GM12878 (cell line): ENCODE measurements around the gene RNF168.

Experiments
- BACH1 ChIP-seq: fragments of 450-650 bp; IDR thresholded peaks from 2 replicates; pipeline ENCODE4 v1.6.1; 2017; ENCODE audit warnings: mild to moderate bottlenecking, borderline replicate concordance
- GATAD2B ChIP-seq: fragments of 450-650 bp; conservative IDR thresholded peaks from 2 replicates; pipeline ENCODE4 v1.6.1; 2017; ENCODE audit warnings: low read depth, mild to moderate bottlenecking, moderate library complexity
- JUND ChIP-seq: IDR thresholded peaks from 2 replicates; pipeline ENCODE4 v1.6.1; 2012; ENCODE audit warnings: low read depth, mild to moderate bottlenecking, low read length, improper control_type of control experiment, moderate library complexity
- MXI1 ChIP-seq: fragments of 150-350 bp; IDR thresholded peaks from 2 replicates; pipeline ENCODE4 v1.6.1; 2011; ENCODE audit warnings: low read depth, mild to moderate bottlenecking, inconsistent platforms, low read length, improper control_type of control experiment
- NR2C2 ChIP-seq: IDR thresholded peaks from 2 replicates; pipeline ENCODE4 v1.6.1; 2011; ENCODE audit warnings: borderline replicate concordance, low read depth; ENCODE audit not compliant: control insufficient read depth, insufficient read length
- POLR2AphosphoS5 ChIP-seq: IDR thresholded peaks from 2 replicates; pipeline ENCODE4 v1.6.1; 2011; ENCODE audit warnings: mild to moderate bottlenecking, low read length, inconsistent platforms
- USF2 ChIP-seq: IDR thresholded peaks from 2 replicates; pipeline ENCODE4 v1.6.1; 2011; ENCODE audit warnings: low read depth, low read length, improper control_type of control experiment, borderline replicate concordance
- TF ChIP-seq, protein P1 (sequence below), 3 experiments: IDR thresholded peaks in 2 of 3; conservative IDR thresholded peaks in 1 of 3; 2 replicates each; pipeline ENCODE4 v1.5.1; 2011; ENCODE audit warnings: low read depth in 3 of 3, low read length in 3 of 3, mild to moderate bottlenecking in 3 of 3, control low read depth in 2 of 3, moderate library complexity in 2 of 3, inconsistent platforms in 1 of 3, mixed read lengths in 1 of 3; ENCODE audit not compliant: control insufficient read depth in 2 of 3, insufficient read depth in 1 of 3; ENCODE audit errors: extremely low read depth in 1 of 3
- TF ChIP-seq, protein P2 (sequence below): IDR thresholded peaks from 2 replicates; pipeline ENCODE4 v1.6.1; 2011; ENCODE audit warnings: mild to moderate bottlenecking, low read depth, low read length, moderate library complexity; ENCODE audit not compliant: insufficient replicate concordance

DNA sequence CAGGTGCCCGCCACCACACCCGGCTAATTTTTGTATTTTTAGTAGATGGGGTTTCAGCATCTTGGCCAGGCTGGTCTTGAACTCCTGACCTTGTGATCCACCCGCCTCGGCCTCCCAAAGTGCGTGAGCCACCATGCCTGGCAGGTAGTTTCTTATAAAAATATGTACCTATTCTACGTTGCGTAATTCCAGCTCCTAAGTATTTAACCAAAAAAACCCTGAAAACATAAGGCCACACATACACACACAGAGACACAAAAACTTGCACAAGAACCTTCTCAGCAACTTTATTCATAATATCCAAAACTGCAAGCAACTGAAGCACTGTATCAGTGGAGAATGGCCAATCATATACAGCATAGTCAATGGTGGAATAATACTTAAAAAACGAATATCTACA lies 5.3 kb downstream of the RNF168 start:
- no peak for TF ChIP-seq GATAD2B
- no peak for TF ChIP-seq POLR2AphosphoS5
- no peak for TF ChIP-seq USF2
- TF ChIP-seq BACH1 = no peak
- TF ChIP-seq, protein P1, sequence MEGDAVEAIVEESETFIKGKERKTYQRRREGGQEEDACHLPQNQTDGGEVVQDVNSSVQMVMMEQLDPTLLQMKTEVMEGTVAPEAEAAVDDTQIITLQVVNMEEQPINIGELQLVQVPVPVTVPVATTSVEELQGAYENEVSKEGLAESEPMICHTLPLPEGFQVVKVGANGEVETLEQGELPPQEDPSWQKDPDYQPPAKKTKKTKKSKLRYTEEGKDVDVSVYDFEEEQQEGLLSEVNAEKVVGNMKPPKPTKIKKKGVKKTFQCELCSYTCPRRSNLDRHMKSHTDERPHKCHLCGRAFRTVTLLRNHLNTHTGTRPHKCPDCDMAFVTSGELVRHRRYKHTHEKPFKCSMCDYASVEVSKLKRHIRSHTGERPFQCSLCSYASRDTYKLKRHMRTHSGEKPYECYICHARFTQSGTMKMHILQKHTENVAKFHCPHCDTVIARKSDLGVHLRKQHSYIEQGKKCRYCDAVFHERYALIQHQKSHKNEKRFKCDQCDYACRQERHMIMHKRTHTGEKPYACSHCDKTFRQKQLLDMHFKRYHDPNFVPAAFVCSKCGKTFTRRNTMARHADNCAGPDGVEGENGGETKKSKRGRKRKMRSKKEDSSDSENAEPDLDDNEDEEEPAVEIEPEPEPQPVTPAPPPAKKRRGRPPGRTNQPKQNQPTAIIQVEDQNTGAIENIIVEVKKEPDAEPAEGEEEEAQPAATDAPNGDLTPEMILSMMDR (IDR thresholded peaks at IDR 0.05 in 2 of 3, conservative IDR thresholded peaks at IDR 0.05 in 1 of 3; ENCODE audit: control insufficient read depth in 2 of 3, extremely low read depth in 1 of 3, insufficient read depth in 1 of 3, low read depth in 3 of 3, low read length in 3 of 3) = no peak
- no peak for TF ChIP-seq MXI1
- no peak for TF ChIP-seq JUND
- TF ChIP-seq, protein P2, sequence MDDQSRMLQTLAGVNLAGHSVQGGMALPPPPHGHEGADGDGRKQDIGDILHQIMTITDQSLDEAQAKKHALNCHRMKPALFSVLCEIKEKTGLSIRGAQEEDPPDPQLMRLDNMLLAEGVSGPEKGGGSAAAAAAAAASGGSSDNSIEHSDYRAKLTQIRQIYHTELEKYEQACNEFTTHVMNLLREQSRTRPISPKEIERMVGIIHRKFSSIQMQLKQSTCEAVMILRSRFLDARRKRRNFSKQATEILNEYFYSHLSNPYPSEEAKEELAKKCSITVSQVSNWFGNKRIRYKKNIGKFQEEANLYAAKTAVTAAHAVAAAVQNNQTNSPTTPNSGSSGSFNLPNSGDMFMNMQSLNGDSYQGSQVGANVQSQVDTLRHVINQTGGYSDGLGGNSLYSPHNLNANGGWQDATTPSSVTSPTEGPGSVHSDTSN = no peak
- no peak for TF ChIP-seq NR2C2
